Raji (cell line): Measurements from ENCODE around the gene SUSD2.

ENCODE experiments used
- POLR2A ChIP-seq: IDR thresholded peaks from 2 replicates; pipeline ENCODE4 v1.6.1; 2011; ENCODE audit warnings: low read depth, low read length, control low read depth; ENCODE audit not compliant: insufficient read depth

SUSD2 gene

GRCh38 chr22:24181088-24181995 is at the start of gene SUSD2:
TSS of gene SUSD2 (plus strand) at chr22:24181487. CDS start at chr22:24181520, 33 bp downstream.
- no peak for TF ChIP-seq POLR2A

GRCh38 chr22:24133187-24133965 is 47.9 kb upstream of the SUSD2 start:
- no peak for TF ChIP-seq POLR2A

GRCh38 chr22:24134090-24134846 is 47.0 kb upstream of the SUSD2 start:
- no peak for TF ChIP-seq POLR2A

- TF ChIP-seq POLR2A: no peak
These were observed 43.7 kb upstream of the SUSD2 start for GRCh38 chr22:24137595-24137994.

- no peak for TF ChIP-seq POLR2A
These were observed 42.5 kb upstream of the SUSD2 start for GRCh38 chr22:24138649-24139420.

GRCh38 chr22:24140357-24140756 is 40.9 kb upstream of the SUSD2 start:
- no peak for TF ChIP-seq POLR2A

- no peak for TF ChIP-seq POLR2A
These were observed 39.7 kb upstream of the SUSD2 start for GRCh38 chr22:24141586-24141985.

- TF ChIP-seq POLR2A: no peak
These were observed 39.0 kb upstream of the SUSD2 start for GRCh38 chr22:24142241-24142640.

GRCh38 chr22:24142831-24143230 is 38.5 kb upstream of the SUSD2 start:
- no peak for TF ChIP-seq POLR2A

- TF ChIP-seq POLR2A: no peak
These were observed 37.1 kb upstream of the SUSD2 start for GRCh38 chr22:24144056-24144777.

- TF ChIP-seq POLR2A: no peak
These were observed 36.6 kb upstream of the SUSD2 start for GRCh38 chr22:24144778-24145085.

- no peak for TF ChIP-seq POLR2A
These were observed 35.7 kb upstream of the SUSD2 start for GRCh38 chr22:24145446-24146193.

- TF ChIP-seq POLR2A: 0 out of 2 replicates have a peak, but pooled peaks have one; percentile 23
These were observed 35.1 kb upstream of the SUSD2 start for GRCh38 chr22:24146194-24146616.
